Measurements from ENCODE around the gene ARID5A.

Gene ARID5A

GRCh38 chr2:96491860-96492497, 44.6 kb upstream of the ARID5A start:
- DNase-seq (ENCODE audit: low read depth in 1 of 2, low spot score in 1 of 2) = no peak
- Histone ChIP-seq H3K27me3 (ENCODE audit: insufficient read depth, poor library complexity, severe bottlenecking) (no peaks in the 10 kb centered on the region), H3K4me3 (replicated peaks; ENCODE audit: insufficient read depth, low read length) (no peak overlapping the region), H3K27ac (replicated peaks) (no peak overlapping the region)
- no peak for TF ChIP-seq POLR2AphosphoS5 (IDR thresholded peaks at IDR 0.05; ENCODE audit: low read depth)
- no peak for TF ChIP-seq REST (IDR thresholded peaks at IDR 0.05; ENCODE audit: insufficient replicate concordance, low read depth)
- TF ChIP-seq SPI1 (IDR thresholded peaks at IDR 0.05; ENCODE audit: borderline replicate concordance, low read depth) = no peak
- no peak for TF ChIP-seq CTCF (IDR thresholded peaks at IDR 0.05; ENCODE audit: insufficient read depth, low read length)
- TF ChIP-seq GABPA (IDR thresholded peaks at IDR 0.05; ENCODE audit: low read depth) = no peak

GRCh38 chr2:96493072-96493471, 43.5 kb upstream of the ARID5A start:
- TF ChIP-seq SPI1 (IDR thresholded peaks at IDR 0.05; ENCODE audit: borderline replicate concordance, low read depth) (no peak), POLR2AphosphoS5 (IDR thresholded peaks at IDR 0.05; ENCODE audit: low read depth) (no peak), CTCF (IDR thresholded peaks at IDR 0.05; ENCODE audit: insufficient read depth, low read length) (no peak), REST (IDR thresholded peaks at IDR 0.05; ENCODE audit: insufficient replicate concordance, low read depth) (no peak), GABPA (IDR thresholded peaks at IDR 0.05; ENCODE audit: low read depth) (no peak)
- no peak for DNase-seq (ENCODE audit: low read depth in 1 of 2, low spot score in 1 of 2)
- Histone ChIP-seq H3K27me3 (ENCODE audit: insufficient read depth, poor library complexity, severe bottlenecking) (no peaks in the 10 kb centered on the region), H3K4me3 (replicated peaks; ENCODE audit: insufficient read depth, low read length) (no peak overlapping the region), H3K27ac (replicated peaks) (no peak overlapping the region)

- Histone ChIP-seq H3K4me3 (replicated peaks; ENCODE audit: insufficient read depth, low read length) (no peak overlapping the region), H3K27ac (replicated peaks) (no peak overlapping the region), H3K27me3 (ENCODE audit: insufficient read depth, poor library complexity, severe bottlenecking) (no peaks in the 10 kb centered on the region)
- TF ChIP-seq CTCF (IDR thresholded peaks at IDR 0.05; ENCODE audit: insufficient read depth, low read length) (no peak), REST (IDR thresholded peaks at IDR 0.05; ENCODE audit: insufficient replicate concordance, low read depth) (no peak), SPI1 (IDR thresholded peaks at IDR 0.05; ENCODE audit: borderline replicate concordance, low read depth) (no peak), GABPA (IDR thresholded peaks at IDR 0.05; ENCODE audit: low read depth) (no peak), POLR2AphosphoS5 (IDR thresholded peaks at IDR 0.05; ENCODE audit: low read depth) (no peak)
- DNase-seq (ENCODE audit: low read depth in 1 of 2, low spot score in 1 of 2) = no peak
Measured at GRCh38 chr2:96494188-96494587, 42.4 kb upstream of the ARID5A start.

All from HL-60 (cell line).